ENCODE measurements around the gene LTC4S.

Gene LTC4S

GRCh38 chr5:179769271-179769670 is 24.5 kb upstream of the LTC4S start:
- H3K4me3 ChIP-seq (ENCODE audit: low read length in 2 of 2), result no peak overlapping the region
- H3K9ac ChIP-seq (ENCODE audit: low read depth in 1 of 2, low read length in 2 of 2), result no peak overlapping the region
- H3K27ac ChIP-seq (ENCODE audit: low read depth in 2 of 2, low read length in 2 of 2), result no peak overlapping the region
- H3K36me3 ChIP-seq (ENCODE audit: control insufficient read depth in 2 of 2, insufficient read depth in 2 of 2, low read length in 2 of 2), result peaks cover 63 to 66% of the 10 kb centered on the region in 2 donors
- no peaks in the 10 kb centered on the region for H3K9me3 ChIP-seq (ENCODE audit: control insufficient read depth in 2 of 2, low read length in 2 of 2)
- H3K27me3 ChIP-seq (ENCODE audit: control insufficient read depth in 2 of 2, insufficient read depth in 2 of 2, low read length in 2 of 2), result no peaks in the 10 kb centered on the region
- H3K4me1 ChIP-seq (ENCODE audit: control insufficient read depth in 2 of 2, insufficient read depth in 2 of 2, low read length in 2 of 2), result peaks cover 3 to 8% of the 10 kb centered on the region in 2 donors

- peaks cover 67 to 68% of the 10 kb centered on the region in 2 donors for H3K36me3 ChIP-seq (ENCODE audit: control insufficient read depth in 2 of 2, insufficient read depth in 2 of 2, low read length in 2 of 2)
- no peak overlapping the region for H3K9ac ChIP-seq (ENCODE audit: low read depth in 1 of 2, low read length in 2 of 2)
- H3K4me1 ChIP-seq (ENCODE audit: control insufficient read depth in 2 of 2, insufficient read depth in 2 of 2, low read length in 2 of 2), result peaks cover 3 to 8% of the 10 kb centered on the region in 2 donors
- no peak overlapping the region for H3K4me3 ChIP-seq (ENCODE audit: low read length in 2 of 2)
- no peak overlapping the region for H3K27ac ChIP-seq (ENCODE audit: low read depth in 2 of 2, low read length in 2 of 2)
- H3K9me3 ChIP-seq (ENCODE audit: control insufficient read depth in 2 of 2, low read length in 2 of 2), result no peaks in the 10 kb centered on the region
- H3K27me3 ChIP-seq (ENCODE audit: control insufficient read depth in 2 of 2, insufficient read depth in 2 of 2, low read length in 2 of 2), result no peaks in the 10 kb centered on the region
Measured at GRCh38 chr5:179769796-179770195, 24.0 kb upstream of the LTC4S start.

GRCh38 chr5:179771311-179771895 is 22.4 kb upstream of the LTC4S start:
- no peak overlapping the region for H3K4me3 ChIP-seq (ENCODE audit: low read length in 2 of 2)
- no peak overlapping the region for H3K27ac ChIP-seq (ENCODE audit: low read depth in 2 of 2, low read length in 2 of 2)
- no peak overlapping the region for H3K9ac ChIP-seq (ENCODE audit: low read depth in 1 of 2, low read length in 2 of 2)
- H3K9me3 ChIP-seq (ENCODE audit: control insufficient read depth in 2 of 2, low read length in 2 of 2), result no peaks in the 10 kb centered on the region
- H3K27me3 ChIP-seq (ENCODE audit: control insufficient read depth in 2 of 2, insufficient read depth in 2 of 2, low read length in 2 of 2), result no peaks in the 10 kb centered on the region
- peaks cover 70 to 71% of the 10 kb centered on the region in 2 donors for H3K36me3 ChIP-seq (ENCODE audit: control insufficient read depth in 2 of 2, insufficient read depth in 2 of 2, low read length in 2 of 2)
- H3K4me1 ChIP-seq (ENCODE audit: control insufficient read depth in 2 of 2, insufficient read depth in 2 of 2, low read length in 2 of 2), result peaks cover 3 to 5% of the 10 kb centered on the region in 2 donors

GRCh38 chr5:179772351-179772750 is 21.4 kb upstream of the LTC4S start:
- H3K9ac ChIP-seq (ENCODE audit: low read depth in 1 of 2, low read length in 2 of 2), result no peak overlapping the region
- H3K27me3 ChIP-seq (ENCODE audit: control insufficient read depth in 2 of 2, insufficient read depth in 2 of 2, low read length in 2 of 2), result no peaks in the 10 kb centered on the region
- peaks cover 2 to 5% of the 10 kb centered on the region in 2 donors for H3K4me1 ChIP-seq (ENCODE audit: control insufficient read depth in 2 of 2, insufficient read depth in 2 of 2, low read length in 2 of 2)
- no peak overlapping the region for H3K27ac ChIP-seq (ENCODE audit: low read depth in 2 of 2, low read length in 2 of 2)
- no peaks in the 10 kb centered on the region for H3K9me3 ChIP-seq (ENCODE audit: control insufficient read depth in 2 of 2, low read length in 2 of 2)
- H3K4me3 ChIP-seq (ENCODE audit: low read length in 2 of 2), result no peak overlapping the region
- H3K36me3 ChIP-seq (ENCODE audit: control insufficient read depth in 2 of 2, insufficient read depth in 2 of 2, low read length in 2 of 2), result peaks cover 66 to 67% of the 10 kb centered on the region in 2 donors

- H3K4me1 ChIP-seq (ENCODE audit: control insufficient read depth in 2 of 2, insufficient read depth in 2 of 2, low read length in 2 of 2), result peaks cover 2 to 5% of the 10 kb centered on the region in 2 donors
- H3K36me3 ChIP-seq (ENCODE audit: control insufficient read depth in 2 of 2, insufficient read depth in 2 of 2, low read length in 2 of 2), result peaks cover 71% of the 10 kb centered on the region in 2 donors
- H3K9me3 ChIP-seq (ENCODE audit: control insufficient read depth in 2 of 2, low read length in 2 of 2), result no peaks in the 10 kb centered on the region
- no peak overlapping the region for H3K4me3 ChIP-seq (ENCODE audit: low read length in 2 of 2)
- no peaks in the 10 kb centered on the region for H3K27me3 ChIP-seq (ENCODE audit: control insufficient read depth in 2 of 2, insufficient read depth in 2 of 2, low read length in 2 of 2)
- no peak overlapping the region for H3K27ac ChIP-seq (ENCODE audit: low read depth in 2 of 2, low read length in 2 of 2)
- no peak overlapping the region for H3K9ac ChIP-seq (ENCODE audit: low read depth in 1 of 2, low read length in 2 of 2)
Measured at GRCh38 chr5:179773686-179774040, 20.1 kb upstream of the LTC4S start.

GRCh38 chr5:179774442-179774841 is 19.3 kb upstream of the LTC4S start:
- H3K36me3 ChIP-seq (ENCODE audit: control insufficient read depth in 2 of 2, insufficient read depth in 2 of 2, low read length in 2 of 2), result peaks cover 63 to 68% of the 10 kb centered on the region in 2 donors
- peaks cover 2 to 5% of the 10 kb centered on the region in 2 donors for H3K4me1 ChIP-seq (ENCODE audit: control insufficient read depth in 2 of 2, insufficient read depth in 2 of 2, low read length in 2 of 2)
- H3K9ac ChIP-seq (ENCODE audit: low read depth in 1 of 2, low read length in 2 of 2), result no peak overlapping the region
- no peak overlapping the region for H3K27ac ChIP-seq (ENCODE audit: low read depth in 2 of 2, low read length in 2 of 2)
- no peak overlapping the region for H3K4me3 ChIP-seq (ENCODE audit: low read length in 2 of 2)
- no peaks in the 10 kb centered on the region for H3K9me3 ChIP-seq (ENCODE audit: control insufficient read depth in 2 of 2, low read length in 2 of 2)
- H3K27me3 ChIP-seq (ENCODE audit: control insufficient read depth in 2 of 2, insufficient read depth in 2 of 2, low read length in 2 of 2), result no peaks in the 10 kb centered on the region

- no peak overlapping the region for H3K9ac ChIP-seq (ENCODE audit: low read depth in 1 of 2, low read length in 2 of 2)
- H3K4me1 ChIP-seq (ENCODE audit: control insufficient read depth in 2 of 2, insufficient read depth in 2 of 2, low read length in 2 of 2), result peaks cover 2 to 5% of the 10 kb centered on the region in 2 donors
- no peak overlapping the region for H3K27ac ChIP-seq (ENCODE audit: low read depth in 2 of 2, low read length in 2 of 2)
- no peak overlapping the region for H3K4me3 ChIP-seq (ENCODE audit: low read length in 2 of 2)
- H3K9me3 ChIP-seq (ENCODE audit: control insufficient read depth in 2 of 2, low read length in 2 of 2), result no peaks in the 10 kb centered on the region
- H3K36me3 ChIP-seq (ENCODE audit: control insufficient read depth in 2 of 2, insufficient read depth in 2 of 2, low read length in 2 of 2), result peaks cover 49 to 62% of the 10 kb centered on the region in 2 donors
- H3K27me3 ChIP-seq (ENCODE audit: control insufficient read depth in 2 of 2, insufficient read depth in 2 of 2, low read length in 2 of 2), result no peaks in the 10 kb centered on the region
Measured at GRCh38 chr5:179776411-179776938, 17.3 kb upstream of the LTC4S start.

- H3K9ac ChIP-seq (ENCODE audit: low read depth in 1 of 2, low read length in 2 of 2), result no peak overlapping the region
- peaks cover 42 to 52% of the 10 kb centered on the region in 2 donors for H3K36me3 ChIP-seq (ENCODE audit: control insufficient read depth in 2 of 2, insufficient read depth in 2 of 2, low read length in 2 of 2)
- H3K4me3 ChIP-seq (ENCODE audit: low read length in 2 of 2), result no peak overlapping the region
- H3K4me1 ChIP-seq (ENCODE audit: control insufficient read depth in 2 of 2, insufficient read depth in 2 of 2, low read length in 2 of 2), result peaks cover 2 to 5% of the 10 kb centered on the region in 2 donors
- H3K27me3 ChIP-seq (ENCODE audit: control insufficient read depth in 2 of 2, insufficient read depth in 2 of 2, low read length in 2 of 2), result no peaks in the 10 kb centered on the region
- no peak overlapping the region for H3K27ac ChIP-seq (ENCODE audit: low read depth in 2 of 2, low read length in 2 of 2)
- no peaks in the 10 kb centered on the region for H3K9me3 ChIP-seq (ENCODE audit: control insufficient read depth in 2 of 2, low read length in 2 of 2)
Measured at GRCh38 chr5:179777456-179777855, 16.3 kb upstream of the LTC4S start.

- no peak overlapping the region for H3K9ac ChIP-seq (ENCODE audit: low read depth in 1 of 2, low read length in 2 of 2)
- H3K4me1 ChIP-seq (ENCODE audit: control insufficient read depth in 2 of 2, insufficient read depth in 2 of 2, low read length in 2 of 2), result peaks cover 2 to 5% of the 10 kb centered on the region in 2 donors
- H3K27ac ChIP-seq (ENCODE audit: low read depth in 2 of 2, low read length in 2 of 2), result peak overlapping the region in 1 of 2 donors; percentile 43
- no peak overlapping the region for H3K4me3 ChIP-seq (ENCODE audit: low read length in 2 of 2)
- peaks cover 39 to 50% of the 10 kb centered on the region in 2 donors for H3K36me3 ChIP-seq (ENCODE audit: control insufficient read depth in 2 of 2, insufficient read depth in 2 of 2, low read length in 2 of 2)
- no peaks in the 10 kb centered on the region for H3K27me3 ChIP-seq (ENCODE audit: control insufficient read depth in 2 of 2, insufficient read depth in 2 of 2, low read length in 2 of 2)
- H3K9me3 ChIP-seq (ENCODE audit: control insufficient read depth in 2 of 2, low read length in 2 of 2), result no peaks in the 10 kb centered on the region
Measured at GRCh38 chr5:179777909-179778308, 15.9 kb upstream of the LTC4S start.

- no peak overlapping the region for H3K4me3 ChIP-seq (ENCODE audit: low read length in 2 of 2)
- no peaks in the 10 kb centered on the region for H3K27me3 ChIP-seq (ENCODE audit: control insufficient read depth in 2 of 2, insufficient read depth in 2 of 2, low read length in 2 of 2)
- H3K36me3 ChIP-seq (ENCODE audit: control insufficient read depth in 2 of 2, insufficient read depth in 2 of 2, low read length in 2 of 2), result peaks cover 32 to 44% of the 10 kb centered on the region in 2 donors
- H3K9ac ChIP-seq (ENCODE audit: low read depth in 1 of 2, low read length in 2 of 2), result no peak overlapping the region
- H3K9me3 ChIP-seq (ENCODE audit: control insufficient read depth in 2 of 2, low read length in 2 of 2), result no peaks in the 10 kb centered on the region
- H3K4me1 ChIP-seq (ENCODE audit: control insufficient read depth in 2 of 2, insufficient read depth in 2 of 2, low read length in 2 of 2), result peaks cover 2 to 5% of the 10 kb centered on the region in 2 donors
- no peak overlapping the region for H3K27ac ChIP-seq (ENCODE audit: low read depth in 2 of 2, low read length in 2 of 2)
Measured at GRCh38 chr5:179778591-179778990, 15.2 kb upstream of the LTC4S start.
